Measurements from ENCODE around the gene PRSS27.
"Not testable (repeated sequence)": the region's sequence is repeated elsewhere in the genome, so short reads cannot be mapped to it uniquely, and the experiment has no call there.

Gene PRSS27

GRCh38 chr16:2692251-2692947 is 27.6 kb downstream of the PRSS27 start:
- no peak for DNase-seq

- peak; percentile 18 for DNase-seq
These were observed 28.4 kb downstream of the PRSS27 start for GRCh38 chr16:2691491-2692248.

DNA sequence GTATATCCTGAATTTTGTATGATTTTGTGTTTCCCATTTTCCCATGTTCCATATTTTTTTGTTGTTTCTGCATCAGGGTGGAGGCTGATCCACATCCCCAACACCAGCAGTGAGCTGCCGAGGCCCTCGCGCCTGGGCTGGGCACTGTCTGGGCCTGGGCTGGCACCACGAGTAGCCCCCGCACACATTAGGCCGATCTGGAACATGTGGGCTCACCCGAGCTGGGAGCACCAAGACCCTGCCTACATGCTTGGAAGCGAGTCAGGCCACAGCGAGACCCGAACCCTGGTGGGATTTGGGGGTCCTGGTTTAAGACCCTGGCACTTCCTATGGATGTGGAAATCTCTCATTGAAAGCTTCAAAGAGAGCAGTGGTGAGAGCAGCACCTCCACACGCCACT is 29.2 kb downstream of the PRSS27 start:
- DNase-seq = no peak

DNA sequence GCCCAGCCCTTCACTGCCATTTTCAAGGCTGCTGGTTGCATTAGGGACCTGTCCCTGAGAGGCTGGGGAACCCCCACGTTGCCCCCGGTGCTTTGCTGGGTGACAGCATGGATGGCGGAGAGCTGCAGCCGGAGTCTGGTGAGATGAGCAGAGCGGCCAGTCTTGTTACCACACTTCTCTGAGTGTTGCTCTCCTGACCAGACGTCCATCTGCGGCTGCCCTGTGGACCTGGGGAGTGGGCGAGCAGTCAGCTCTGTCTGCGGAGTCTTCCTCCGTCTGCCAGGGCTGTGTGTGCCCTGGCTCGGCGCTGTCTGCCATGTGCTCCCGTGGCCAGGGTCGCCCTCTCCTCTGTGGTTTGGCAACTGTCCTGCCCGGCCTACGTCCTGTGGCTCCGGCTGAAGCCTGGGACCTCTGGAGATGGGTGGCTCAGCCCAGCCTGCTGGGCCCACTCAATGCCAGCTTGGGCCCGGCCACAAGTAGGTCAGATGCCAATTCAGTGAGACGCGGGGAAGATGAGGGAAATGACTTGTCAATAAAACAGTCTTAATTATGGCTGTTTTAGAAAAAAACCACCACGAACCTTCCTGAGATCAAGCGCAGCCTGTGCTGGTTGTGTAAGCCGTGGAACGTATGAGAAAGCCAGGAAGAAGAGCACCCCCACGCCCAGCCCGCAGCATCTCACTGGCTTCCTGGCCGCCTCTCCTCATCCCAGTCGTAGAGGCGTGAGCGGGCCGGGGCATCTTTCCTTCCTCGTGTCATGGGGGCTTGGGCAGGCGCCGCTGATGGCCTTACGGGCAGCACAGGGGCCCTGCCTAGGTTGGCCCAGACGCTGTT is 29.8 kb downstream of the PRSS27 start:
- DNase-seq = no peak

- DNase-seq = not testable (repeated sequence)
These were observed 30.6 kb downstream of the PRSS27 start for GRCh38 chr16:2689422-2689821.

DNA sequence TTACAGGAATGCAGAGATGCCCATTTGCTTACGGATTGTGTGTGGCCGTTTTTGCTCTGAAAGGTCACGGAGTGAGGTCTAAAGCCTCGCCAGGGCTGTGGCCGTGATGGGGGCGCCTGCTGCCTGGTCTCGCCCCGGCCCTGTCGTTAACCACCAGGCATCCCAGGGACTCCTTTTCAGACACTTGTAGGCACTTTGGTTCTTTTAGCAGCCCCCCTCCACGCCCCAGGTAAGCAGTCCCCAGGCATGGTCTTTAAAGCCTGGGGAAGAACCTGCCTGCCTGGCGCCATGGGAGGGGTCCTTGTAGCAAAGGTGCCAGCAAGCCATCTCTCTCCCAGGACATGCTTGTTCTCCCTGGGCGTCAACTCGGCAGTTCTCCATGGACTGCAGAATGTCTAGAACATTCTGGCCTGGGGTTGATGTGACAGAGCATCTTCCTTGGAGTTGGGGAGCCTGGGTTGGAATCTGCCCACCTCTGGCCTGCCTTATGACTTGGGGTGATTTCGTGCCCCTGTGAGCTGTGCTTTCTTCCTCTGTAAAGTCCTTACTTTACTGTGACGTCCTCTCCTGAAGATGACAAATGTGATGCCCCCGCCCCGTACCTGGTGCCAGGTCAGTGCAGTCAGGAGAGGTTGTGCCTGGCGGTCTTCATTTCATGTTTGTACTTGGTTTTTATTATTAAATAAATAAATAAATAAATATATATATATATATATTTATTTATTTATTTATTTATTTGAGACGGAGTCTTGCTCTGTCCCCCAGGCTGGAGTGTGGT is 32.3 kb downstream of the PRSS27 start:
- DNase-seq = no peak

DNA sequence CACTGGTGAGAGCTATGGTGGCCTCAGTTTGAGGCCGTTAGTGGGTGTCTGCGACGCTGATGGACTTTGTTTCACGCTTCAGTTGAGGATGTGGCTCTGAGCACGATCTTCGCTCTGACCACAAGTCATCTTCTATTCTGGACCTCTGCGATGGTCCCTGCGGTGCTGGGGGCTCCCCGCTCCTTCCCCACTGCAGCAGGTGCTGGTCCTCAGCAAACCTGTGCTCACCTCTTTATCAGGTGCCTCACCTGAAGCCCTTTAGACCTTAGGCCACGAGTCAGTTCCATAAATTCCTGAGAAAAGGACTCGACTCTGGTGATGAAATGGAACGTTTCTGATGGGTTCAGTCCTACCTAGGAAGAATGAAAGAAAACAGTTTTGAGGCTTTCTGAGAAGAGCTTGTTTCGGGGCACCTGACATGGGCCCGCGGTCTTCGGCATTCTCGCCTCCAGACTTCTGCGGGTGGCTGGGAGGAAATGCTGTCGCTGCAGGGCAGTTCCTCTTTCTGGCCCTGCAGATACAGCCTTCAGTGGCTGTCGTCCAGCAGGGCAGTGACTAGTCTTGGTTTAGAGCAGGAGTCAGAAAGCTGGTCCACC is 33.0 kb downstream of the PRSS27 start:
- no peak for DNase-seq

GRCh38 chr16:2686075-2686474 is 33.9 kb downstream of the PRSS27 start:
- DNase-seq = not testable (repeated sequence)

DNA sequence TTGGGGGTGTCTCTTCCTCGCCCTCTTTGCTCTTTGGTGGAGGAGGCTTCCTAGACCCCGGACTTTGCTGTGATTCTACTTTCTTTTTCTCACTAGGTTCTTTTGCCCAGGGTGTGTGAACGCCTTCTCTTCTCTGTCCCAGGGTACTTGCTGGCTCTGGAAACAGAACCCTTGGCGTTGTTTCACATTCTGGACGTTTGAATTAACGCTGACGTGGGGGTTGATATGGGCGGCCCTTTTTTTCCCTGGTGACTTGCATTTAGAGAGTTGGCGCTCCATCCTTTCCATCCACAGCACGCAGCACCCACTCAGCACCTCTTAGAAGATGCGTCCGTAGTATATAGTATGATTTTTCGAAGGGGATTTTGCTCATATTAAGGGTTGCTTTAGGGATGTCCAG is 37.0 kb downstream of the PRSS27 start:
- not testable (repeated sequence) for DNase-seq

DNA sequence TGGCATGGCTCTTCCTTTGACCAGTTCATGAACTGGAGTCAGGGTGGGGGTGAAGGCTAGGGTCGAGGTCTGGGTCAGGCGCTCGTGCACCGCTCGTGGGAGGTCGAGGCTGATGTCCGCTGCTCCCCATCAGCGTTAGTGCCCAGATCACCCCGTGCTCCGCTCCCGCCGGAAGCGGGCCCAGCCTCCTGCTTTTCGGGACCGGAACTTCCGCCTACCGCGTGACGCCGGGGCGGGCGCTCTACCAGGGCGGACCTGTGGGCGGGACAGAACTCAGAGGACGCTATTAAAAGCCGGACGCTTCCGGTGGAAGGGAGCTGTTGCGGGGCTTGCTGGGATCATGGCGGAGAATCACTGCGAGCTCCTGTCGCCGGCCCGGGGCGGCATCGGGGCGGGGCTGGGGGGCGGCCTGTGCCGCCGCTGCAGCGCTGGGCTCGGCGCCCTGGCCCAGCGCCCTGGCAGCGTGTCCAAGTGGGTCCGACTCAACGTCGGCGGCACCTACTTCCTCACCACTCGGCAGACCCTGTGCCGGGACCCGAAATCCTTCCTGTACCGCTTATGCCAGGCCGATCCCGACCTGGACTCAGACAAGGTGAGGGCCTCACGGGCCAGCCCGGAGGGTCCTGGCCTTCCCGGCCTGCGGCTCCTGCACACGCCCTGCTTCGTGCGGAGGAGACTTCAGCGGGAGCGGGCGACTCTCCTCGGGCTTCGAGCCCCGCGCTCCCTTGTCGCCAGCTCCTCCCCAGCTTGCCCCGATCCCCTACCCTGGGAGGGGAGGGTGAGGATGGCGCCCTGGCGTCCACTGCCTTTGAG is 37.6 kb downstream of the PRSS27 start, which contains the start of gene KCTD5:
TSS of gene KCTD5 (plus strand) at position 315 of the 813 bp plus-strand sequence. CDS start at position 341, 26 bp downstream.
- peak; percentile 95 for DNase-seq

DNA sequence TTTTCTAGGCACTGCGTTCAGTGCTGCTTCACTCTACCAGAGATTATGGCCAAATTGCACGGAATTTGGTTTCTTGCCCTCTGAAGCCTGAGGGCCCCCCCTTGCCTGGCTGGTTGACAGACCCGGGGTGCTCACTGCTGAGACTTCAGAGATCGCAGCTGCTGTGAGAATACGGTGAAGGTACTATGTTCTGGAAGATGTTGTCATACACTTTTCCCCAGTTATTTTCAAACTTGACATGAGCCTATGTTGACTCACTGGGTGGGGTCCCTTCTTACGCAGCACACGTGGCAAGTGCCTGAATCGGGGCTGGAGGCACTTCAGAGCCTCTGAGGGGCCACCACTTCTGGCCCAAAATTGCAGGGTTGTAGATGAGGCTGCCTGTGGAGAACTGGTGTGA is 39.7 kb downstream of the PRSS27 start:
- not testable (repeated sequence) for DNase-seq

- not testable (repeated sequence) for DNase-seq
These were observed 40.1 kb downstream of the PRSS27 start for GRCh38 chr16:2679902-2680301.

DNA sequence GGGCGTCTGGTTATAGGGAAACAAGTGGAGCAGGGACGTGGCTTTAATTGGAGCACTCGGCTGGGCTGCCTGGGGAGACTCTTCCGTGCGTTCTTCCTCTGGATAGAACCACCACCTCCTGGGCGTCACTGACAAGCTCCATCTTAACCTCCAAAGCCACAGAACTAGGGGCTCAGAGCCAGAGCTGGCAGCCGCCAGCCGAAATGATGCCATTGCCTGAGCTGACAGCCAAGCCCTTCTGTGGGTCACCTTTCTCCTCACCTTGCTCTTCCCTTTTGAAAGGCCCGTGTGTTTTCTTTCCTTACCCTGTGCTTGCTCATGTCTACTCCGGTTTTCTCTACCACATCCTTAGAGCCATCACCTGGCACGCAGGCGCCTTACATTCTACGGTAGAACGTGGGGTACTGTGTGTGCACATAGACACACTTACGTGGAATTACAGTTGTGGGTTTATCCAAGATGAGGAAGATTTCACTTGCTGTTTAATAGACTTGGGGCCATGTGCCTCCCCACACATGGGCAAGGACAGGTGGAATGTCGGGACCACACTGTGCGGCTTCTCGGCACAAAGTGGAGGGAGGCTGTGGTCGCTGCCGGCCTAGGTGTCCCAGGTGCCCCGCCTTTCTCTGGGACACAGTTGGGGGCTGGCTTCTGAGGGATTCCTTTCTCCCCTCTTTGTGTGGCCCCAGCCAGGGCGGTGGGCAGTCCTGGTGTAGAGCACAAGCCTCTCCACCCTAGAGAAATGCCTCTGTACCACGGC is 41.6 kb downstream of the PRSS27 start:
- not testable (repeated sequence) for DNase-seq

DNA sequence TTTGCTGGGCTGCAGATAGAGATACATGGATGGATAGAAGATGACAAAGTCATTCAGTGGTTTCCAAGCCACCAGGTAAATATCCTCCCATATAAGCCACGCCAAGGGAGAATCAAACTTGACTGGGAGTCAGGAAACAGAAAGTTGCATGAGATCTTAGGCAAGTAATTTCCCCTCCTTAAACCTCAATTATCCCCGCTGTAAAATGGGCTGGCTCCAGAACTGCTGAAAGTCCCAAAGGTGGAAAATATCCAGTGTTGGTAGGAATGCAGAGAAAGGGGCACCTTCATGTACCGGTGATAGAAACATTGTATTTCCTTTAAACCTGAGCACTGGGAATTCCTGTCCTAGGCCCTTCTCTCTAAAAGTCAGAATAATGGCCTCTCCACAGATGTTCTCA is 43.1 kb downstream of the PRSS27 start:
- not testable (repeated sequence) for DNase-seq

GRCh38 chr16:2675714-2676113 is 44.3 kb downstream of the PRSS27 start:
- DNase-seq = no peak

DNA sequence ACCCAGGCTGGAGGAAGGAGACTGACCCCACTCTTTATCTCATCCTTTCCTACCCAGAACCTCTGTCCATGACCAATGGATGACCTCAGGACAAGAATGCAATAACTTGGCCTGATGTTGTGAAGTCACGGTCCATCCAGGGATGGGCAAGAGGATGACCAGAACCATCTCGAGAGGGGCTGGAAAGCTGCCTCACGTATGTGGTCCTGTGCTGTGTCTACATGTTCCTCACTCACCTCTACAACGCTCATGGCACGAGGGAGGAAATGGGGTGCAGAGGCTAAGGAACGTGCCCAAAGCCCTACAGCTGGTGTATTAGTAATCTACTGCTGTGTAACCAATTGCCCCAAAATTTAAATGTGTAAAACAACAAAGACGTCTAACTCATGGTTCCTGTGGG is 45.0 kb downstream of the PRSS27 start:
- no peak for DNase-seq

- DNase-seq = peak; percentile 90
These were observed 46.7 kb downstream of the PRSS27 start for GRCh38 chr16:2673066-2673999.

GRCh38 chr16:2671741-2672140 is 48.3 kb downstream of the PRSS27 start:
- DNase-seq = no peak

- DNase-seq = not testable (repeated sequence)
These were observed 48.8 kb downstream of the PRSS27 start for GRCh38 chr16:2671193-2671592.
